KMS-11 (cell line): ENCODE measurements around the gene INSYN2A.

Source experiments
- H2AFZ ChIP-seq: fragments of 200-600 bp; sonication (generic); 2 replicates; pipeline ENCODE4 v1.6.1; 2016; ENCODE audit warnings: antibody characterized with exemption, mixed run types, low read depth
- H3K27ac ChIP-seq: fragments of 200-600 bp; sonication (generic); 2 replicates; pipeline ENCODE4 v1.6.1; 2016; ENCODE audit warnings: mild to moderate bottlenecking, mixed run types
- H3K27me3 ChIP-seq: fragments of 200-600 bp; sonication (generic); 2 replicates; pipeline ENCODE4 v1.6.1; 2017; ENCODE audit warnings: mild to moderate bottlenecking, low read depth, mixed run types, moderate library complexity; ENCODE audit not compliant: insufficient read depth
- H3K36me3 ChIP-seq: fragments of 200-600 bp; sonication (generic); 2 replicates; pipeline ENCODE4 v1.6.1; 2017; ENCODE audit warnings: mild to moderate bottlenecking, mixed run types; ENCODE audit not compliant: insufficient read depth
- H3K4me1 ChIP-seq: fragments of 200-600 bp; sonication (generic); 2 replicates; pipeline ENCODE4 v1.6.1; 2016; ENCODE audit warnings: mild to moderate bottlenecking, low read depth, mixed run types; ENCODE audit not compliant: poor library complexity, severe bottlenecking
- H3K4me2 ChIP-seq: fragments of 200-600 bp; sonication (generic); 2 replicates; pipeline ENCODE4 v1.7.0; 2016; ENCODE audit warnings: mild to moderate bottlenecking, mixed run types
- H3K4me3 ChIP-seq: fragments of 200-600 bp; sonication (generic); IDR thresholded peaks from 2 replicates; pipeline ENCODE4 v1.6.1; 2017; ENCODE audit warnings: low read depth, low read length, mixed read lengths; ENCODE audit not compliant: insufficient read depth
- H3K79me2 ChIP-seq: fragments of 200-600 bp; sonication (generic); 2 replicates; pipeline ENCODE4 v1.6.1; 2016; ENCODE audit warnings: low read depth, mixed run types; ENCODE audit not compliant: insufficient read depth
- H3K9ac ChIP-seq: fragments of 200-600 bp; sonication (generic); 2 replicates; pipeline ENCODE4 v1.6.1; 2016; ENCODE audit warnings: mild to moderate bottlenecking, mixed run types
- H4K20me1 ChIP-seq: fragments of 200-600 bp; sonication (generic); 2 replicates; pipeline ENCODE4 v1.6.1; 2016; ENCODE audit warnings: mild to moderate bottlenecking, mixed run types; ENCODE audit not compliant: insufficient read depth
- CTCF ChIP-seq: fragments of 200-600 bp; sonication (generic); conservative IDR thresholded peaks from 2 replicates; pipeline ENCODE4 v1.6.1; 2017; ENCODE audit warnings: low read depth, mild to moderate bottlenecking, antibody characterized with exemption, low read length, moderate library complexity, mixed read lengths

Gene INSYN2A

GRCh38 chr10:127146661-127147060 is 49.7 kb downstream of the INSYN2A start:
- Histone ChIP-seq H3K27ac (no peak overlapping the region), H3K4me1 (no peaks in the 10 kb centered on the region), H3K27me3 (no peaks in the 10 kb centered on the region), H3K9ac (no peak overlapping the region), H3K4me3 (no peak overlapping the region), H4K20me1 (no peaks in the 10 kb centered on the region), H3K36me3 (no peaks in the 10 kb centered on the region), H2AFZ (no peak overlapping the region), H3K4me2 (no peak overlapping the region), H3K79me2 (no peaks in the 10 kb centered on the region)
- TF ChIP-seq CTCF = no peak
